Neural cell (in vitro differentiated cells): ENCODE results near the gene WNT3. TPM values are rescaled to one million over a fixed set of nuclear protein-coding genes. Genes with fewer than 3 reads are reported as not detected.

Experiments
- H2AFZ ChIP-seq: fragments of 200-600, 300-800 bp; sonication (generic), shearing (Covaris generic); 2 replicates; pipeline ENCODE4 v1.6.0; 2014; ENCODE audit warnings: low read depth, mild to moderate bottlenecking, antibody characterized with exemption, low read length, moderate library complexity
- H3F3A ChIP-seq: fragments of 200-600 bp; shearing (Covaris generic); 2 replicates; pipeline ENCODE4 v1.6.1; 2016; ENCODE audit warnings: mild to moderate bottlenecking, moderate library complexity, mixed read lengths, antibody characterized with exemption, low read length; ENCODE audit not compliant: insufficient read depth, poor library complexity, severe bottlenecking
- H3K27ac ChIP-seq: fragments of 200-600, 300-800 bp; sonication (generic), shearing (Covaris generic); 2 replicates; pipeline ENCODE4 v1.5.1; 2014; ENCODE audit warnings: mild to moderate bottlenecking, low read length, moderate library complexity
- H3K27me3 ChIP-seq: fragments of 300-800, 200-600 bp; sonication (generic), shearing (Covaris generic); 2 replicates; pipeline ENCODE4 v1.6.0; 2014; ENCODE audit warnings: mild to moderate bottlenecking, low read depth, low read length, moderate library complexity; ENCODE audit not compliant: insufficient read depth
- H3K36me3 ChIP-seq: fragments of 300-800, 200-600 bp; sonication (generic), shearing (Covaris generic); 2 replicates; pipeline ENCODE4 v1.5.1; 2014; ENCODE audit warnings: mild to moderate bottlenecking, antibody characterized with exemption, low read length, moderate library complexity; ENCODE audit not compliant: insufficient read depth
- H3K4me2 ChIP-seq: fragments of 300-800, 200-600 bp; sonication (generic), shearing (Covaris generic); 2 replicates; pipeline ENCODE4 v1.6.0; 2014; ENCODE audit warnings: mild to moderate bottlenecking, low read length
- H3K4me3 ChIP-seq: fragments of 300-800, 200-600 bp; sonication (generic), shearing (Covaris generic); 2 replicates; pipeline ENCODE4 v1.5.1; 2014; ENCODE audit warnings: mild to moderate bottlenecking, low read length, moderate library complexity
- H3K79me2 ChIP-seq: fragments of 200-600 bp; shearing (Covaris generic); replicated peaks from 2 replicates; pipeline ENCODE4 v1.6.0; 2014; ENCODE audit warnings: mild to moderate bottlenecking, low read length, moderate library complexity; ENCODE audit not compliant: insufficient read depth
- H3K9ac ChIP-seq: fragments of 300-800, 200-600 bp; sonication (generic), shearing (Covaris generic); 2 replicates; pipeline ENCODE4 v1.6.1; 2016; ENCODE audit warnings: mild to moderate bottlenecking, low read length, mixed read lengths
- H3K9me2 ChIP-seq: fragments of 200-600 bp; shearing (Covaris generic); 2 replicates; pipeline ENCODE4 v1.6.1; 2016; ENCODE audit warnings: mild to moderate bottlenecking, low read length, mixed read lengths; ENCODE audit not compliant: insufficient read depth
- H3K9me3 ChIP-seq: fragments of 200-600, 300-800 bp; sonication (generic), shearing (Covaris generic); 2 replicates; pipeline ENCODE4 v1.6.1; 2016; ENCODE audit warnings: mild to moderate bottlenecking, mixed run types, low read length, moderate library complexity, mixed read lengths
- H4K20me1 ChIP-seq: fragments of 200-600 bp; shearing (Covaris generic); 2 replicates; pipeline ENCODE4 v1.6.1; 2016; ENCODE audit warnings: mild to moderate bottlenecking, mixed run types; ENCODE audit not compliant: insufficient read depth
- CTCF ChIP-seq: fragments of 450-650 bp; IDR thresholded peaks from 2 replicates; pipeline ENCODE4 v1.5.1; 2014; ENCODE audit warnings: antibody characterized with exemption, mild to moderate bottlenecking, moderate library complexity; ENCODE audit not compliant: poor library complexity, severe bottlenecking
- EP300 ChIP-seq: fragments of 450-650 bp; conservative IDR thresholded peaks from 2 replicates; pipeline ENCODE4 v1.6.1; 2014; ENCODE audit warnings: antibody characterized with exemption, mild to moderate bottlenecking, moderate library complexity; ENCODE audit not compliant: poor library complexity, severe bottlenecking
- EZH2 ChIP-seq: fragments of 200-600, 300-800 bp; shearing (Covaris generic), sonication (generic); IDR thresholded peaks from 2 replicates; pipeline ENCODE4 v1.6.1; 2014; ENCODE audit warnings: antibody characterized with exemption, low read length, borderline replicate concordance, mild to moderate bottlenecking; ENCODE audit not compliant: insufficient read depth, poor library complexity, severe bottlenecking
- MXI1 ChIP-seq: fragments of 450-650 bp; conservative IDR thresholded peaks from 2 replicates; pipeline ENCODE4 v1.6.1; 2014; ENCODE audit warnings: antibody characterized with exemption, mild to moderate bottlenecking; ENCODE audit not compliant: poor library complexity, severe bottlenecking
- POLR2AphosphoS5 ChIP-seq: IDR thresholded peaks from 2 replicates; pipeline ENCODE4 v1.6.1; 2012
- RAD21 ChIP-seq: fragments of 450-650 bp; conservative IDR thresholded peaks from 2 replicates; pipeline ENCODE4 v1.6.1; 2014; ENCODE audit warnings: antibody characterized with exemption, mild to moderate bottlenecking, moderate library complexity
- SMC3 ChIP-seq: fragments of 450-650 bp; conservative IDR thresholded peaks from 2 replicates; pipeline ENCODE4 v1.6.1; 2014; ENCODE audit warnings: antibody characterized with exemption, mild to moderate bottlenecking, moderate library complexity; ENCODE audit not compliant: poor library complexity
- TAF1 ChIP-seq: IDR thresholded peaks from 2 replicates; pipeline ENCODE4 v1.6.1; 2012; ENCODE audit warnings: low read depth
- polyA plus RNA-seq: library from polyadenylated mRNA; depleted of rRNA; stranded (reverse); fragments of >200 nt; gene quantifications from 2 replicates; pipeline ENCODE4 v1.2.3, GENCODE V29; 2014
- TF ChIP-seq, protein P1 (sequence below): IDR thresholded peaks from 2 replicates; pipeline ENCODE4 v1.6.1; 2012; ENCODE audit warnings: borderline replicate concordance

Gene WNT3
- polyA plus RNA-seq, 1 donor from 2014 or later, result 7.6 TPM

- Histone ChIP-seq H3K9me2 (no peaks in the 10 kb centered on the region), H3K4me2 (no peak overlapping the region), H3K27me3 (peaks cover 77% of the 10 kb centered on the region), H3F3A (no peaks in the 10 kb centered on the region), H3K9me3 (no peaks in the 10 kb centered on the region), H3K4me3 (no peak overlapping the region), H4K20me1 (no peaks in the 10 kb centered on the region), H3K79me2 (no peaks in the 10 kb centered on the region), H3K27ac (no peak overlapping the region), H3K9ac (no peak overlapping the region), H2AFZ (no peak overlapping the region), H3K36me3 (no peaks in the 10 kb centered on the region)
- TF ChIP-seq EP300 (no peak), RAD21 (no peak), EZH2 (no peak), POLR2AphosphoS5 (no peak), MXI1 (no peak), TAF1 (no peak), CTCF (no peak), SMC3 (no peak)
- TF ChIP-seq, protein P1, sequence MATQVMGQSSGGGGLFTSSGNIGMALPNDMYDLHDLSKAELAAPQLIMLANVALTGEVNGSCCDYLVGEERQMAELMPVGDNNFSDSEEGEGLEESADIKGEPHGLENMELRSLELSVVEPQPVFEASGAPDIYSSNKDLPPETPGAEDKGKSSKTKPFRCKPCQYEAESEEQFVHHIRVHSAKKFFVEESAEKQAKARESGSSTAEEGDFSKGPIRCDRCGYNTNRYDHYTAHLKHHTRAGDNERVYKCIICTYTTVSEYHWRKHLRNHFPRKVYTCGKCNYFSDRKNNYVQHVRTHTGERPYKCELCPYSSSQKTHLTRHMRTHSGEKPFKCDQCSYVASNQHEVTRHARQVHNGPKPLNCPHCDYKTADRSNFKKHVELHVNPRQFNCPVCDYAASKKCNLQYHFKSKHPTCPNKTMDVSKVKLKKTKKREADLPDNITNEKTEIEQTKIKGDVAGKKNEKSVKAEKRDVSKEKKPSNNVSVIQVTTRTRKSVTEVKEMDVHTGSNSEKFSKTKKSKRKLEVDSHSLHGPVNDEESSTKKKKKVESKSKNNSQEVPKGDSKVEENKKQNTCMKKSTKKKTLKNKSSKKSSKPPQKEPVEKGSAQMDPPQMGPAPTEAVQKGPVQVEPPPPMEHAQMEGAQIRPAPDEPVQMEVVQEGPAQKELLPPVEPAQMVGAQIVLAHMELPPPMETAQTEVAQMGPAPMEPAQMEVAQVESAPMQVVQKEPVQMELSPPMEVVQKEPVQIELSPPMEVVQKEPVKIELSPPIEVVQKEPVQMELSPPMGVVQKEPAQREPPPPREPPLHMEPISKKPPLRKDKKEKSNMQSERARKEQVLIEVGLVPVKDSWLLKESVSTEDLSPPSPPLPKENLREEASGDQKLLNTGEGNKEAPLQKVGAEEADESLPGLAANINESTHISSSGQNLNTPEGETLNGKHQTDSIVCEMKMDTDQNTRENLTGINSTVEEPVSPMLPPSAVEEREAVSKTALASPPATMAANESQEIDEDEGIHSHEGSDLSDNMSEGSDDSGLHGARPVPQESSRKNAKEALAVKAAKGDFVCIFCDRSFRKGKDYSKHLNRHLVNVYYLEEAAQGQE, result no peak
These were observed 2.8 kb downstream of the WNT3 start for GRCh38 chr17:46815474-46816353.

GRCh38 chr17:46814446-46814845, 4.0 kb downstream of the WNT3 start:
- Histone ChIP-seq H3F3A (no peaks in the 10 kb centered on the region), H3K27me3 (peaks cover 64% of the 10 kb centered on the region), H3K4me2 (no peak overlapping the region), H2AFZ (no peak overlapping the region), H3K9me2 (no peaks in the 10 kb centered on the region), H3K27ac (no peak overlapping the region), H3K79me2 (no peaks in the 10 kb centered on the region), H3K9ac (no peak overlapping the region), H4K20me1 (no peaks in the 10 kb centered on the region), H3K9me3 (no peaks in the 10 kb centered on the region), H3K4me3 (no peak overlapping the region), H3K36me3 (no peaks in the 10 kb centered on the region)
- TF ChIP-seq, protein P1, result no peak
- no peak for TF ChIP-seq POLR2AphosphoS5
- no peak for TF ChIP-seq CTCF
- TF ChIP-seq RAD21, result no peak
- TF ChIP-seq EZH2, result no peak
- TF ChIP-seq EP300, result no peak
- no peak for TF ChIP-seq SMC3
- TF ChIP-seq MXI1, result no peak
- TF ChIP-seq TAF1, result no peak
